Lower lobe of right lung (tissue), 2 donors: Measurements from ENCODE around the gene TMCC2. TPM values are rescaled to one million over a fixed set of nuclear protein-coding genes. Genes with fewer than 3 reads are reported as not detected.
A peak's percentile ranks its signal among the peaks of the same experiment; 100 is the strongest.

Source experiments
- ATAC-seq, 2 donors: fragments of 200-7000 bp; cut with Tn5 transposase; one replicate each; pipeline ENCODE4 v1.9.1; 2020 to 2022; ENCODE audit warnings: mild to moderate bottlenecking in 2 of 2, moderate library complexity in 2 of 2
- DNase-seq: peaks from one replicate; pipeline ENCODE4 v3.0.0-alpha.2; 2020
- H3K27ac ChIP-seq: fragments of 200-600 bp; one replicate; pipeline ENCODE4 v1.8.0; 2022
- H3K27me3 ChIP-seq: fragments of 200-600 bp; one replicate; pipeline ENCODE4 v1.8.0; 2022; ENCODE audit warnings: low read depth
- H3K36me3 ChIP-seq: fragments of 200-600 bp; one replicate; pipeline ENCODE4 v1.8.0; 2022; ENCODE audit warnings: mild to moderate bottlenecking
- H3K4me1 ChIP-seq: fragments of 200-600 bp; one replicate; pipeline ENCODE4 v1.8.0; 2022
- H3K4me3 ChIP-seq: fragments of 200-600 bp; one replicate; pipeline ENCODE4 v1.8.0; 2022; ENCODE audit warnings: mild to moderate bottlenecking
- H3K9me3 ChIP-seq: fragments of 200-600 bp; one replicate; pipeline ENCODE4 v1.8.0; 2022
- CTCF ChIP-seq: fragments of 200-600 bp; IDR thresholded peaks from one replicate; pipeline ENCODE4 v1.8.0; 2022; ENCODE audit warnings: antibody characterized with exemption, mild to moderate bottlenecking
- intact Hi-C: fragments of 100-400 bp; cut with DNase I; formaldehyde crosslinking; loops from one replicate; pipeline ENCODE4 v1.11.0; 2022
- total RNA-seq: library from RNA; stranded (reverse); fragmentation: NEBNext Ultra II Directional; extraction: Animal tissue kit (Norgen Biotek cat#: 25700); gene quantifications from one replicate; pipeline ENCODE4 v1.2.1, GENCODE V29; 2021
- donor health status: DM: no; HTN: yes; CAD: no; lungs with severe emphysema.

Gene TMCC2
- total RNA-seq, 1 donor from 2014 or later, result 3.0 TPM

- TF ChIP-seq CTCF, result no peak
- H3K27me3 ChIP-seq, result no peaks in the 10 kb centered on the region
- no peak for ATAC-seq
- peaks cover 53% of the 10 kb centered on the region for H3K4me1 ChIP-seq
- H3K4me3 ChIP-seq, result no peak overlapping the region
- no peak for DNase-seq
- intact Hi-C loops, result no loop called here
- H3K36me3 ChIP-seq, result no peaks in the 10 kb centered on the region
- H3K9me3 ChIP-seq, result no peaks in the 10 kb centered on the region
- no peak overlapping the region for H3K27ac ChIP-seq
Observed at GRCh38 chr1:205286335-205286950, 58.7 kb downstream of the TMCC2 start.

GRCh38 chr1:205287076-205287475, 59.3 kb downstream of the TMCC2 start:
- intact Hi-C loops, result no loop called here

GRCh38 chr1:205287767-205288559, 60.2 kb downstream of the TMCC2 start:
- H3K27me3 ChIP-seq, result no peaks in the 10 kb centered on the region
- DNase-seq (peak; percentile 85), ATAC-seq (peak; percentile 57 to 80)
- H3K36me3 ChIP-seq, result no peaks in the 10 kb centered on the region
- no peaks in the 10 kb centered on the region for H3K9me3 ChIP-seq
- H3K27ac ChIP-seq, result peak overlapping the region; percentile 60
- no peak overlapping the region for H3K4me3 ChIP-seq
- TF ChIP-seq CTCF, result no peak
- intact Hi-C loops, result no loop called here
- H3K4me1 ChIP-seq, result peaks cover 53% of the 10 kb centered on the region

More at GRCh38 chr1:205287076-205287475, 59.3 kb downstream of the TMCC2 start:
- Histone ChIP-seq H3K36me3 (no peaks in the 10 kb centered on the region), H3K9me3 (no peaks in the 10 kb centered on the region), H3K27me3 (no peaks in the 10 kb centered on the region), H3K27ac (peak overlapping the region; percentile 60), H3K4me3 (no peak overlapping the region), H3K4me1 (peaks cover 53% of the 10 kb centered on the region)
- TF ChIP-seq CTCF, result no peak
- DNase-seq, result no peak
- ATAC-seq, result no peak

- no peak for ATAC-seq
- TF ChIP-seq CTCF, result no peak
- no peak overlapping the region for H3K27ac ChIP-seq
Observed at GRCh38 chr1:205291596-205291995, 63.9 kb downstream of the TMCC2 start.

GRCh38 chr1:205293350-205294074, 65.8 kb downstream of the TMCC2 start:
- no peak for ATAC-seq
- H3K4me1 ChIP-seq, result peaks cover 18% of the 10 kb centered on the region

More at GRCh38 chr1:205291596-205291995, 63.9 kb downstream of the TMCC2 start:
- H3K27me3 ChIP-seq, result no peaks in the 10 kb centered on the region
- H3K36me3 ChIP-seq, result no peaks in the 10 kb centered on the region
- no peaks in the 10 kb centered on the region for H3K9me3 ChIP-seq
- no peak for DNase-seq
- intact Hi-C loops, result no loop called here
- H3K4me1 ChIP-seq, result peaks cover 37% of the 10 kb centered on the region
- no peak overlapping the region for H3K4me3 ChIP-seq

More at GRCh38 chr1:205293350-205294074, 65.8 kb downstream of the TMCC2 start:
- intact Hi-C loops, result no loop called here
- TF ChIP-seq CTCF, result no peak
- Histone ChIP-seq H3K4me3 (no peak overlapping the region), H3K9me3 (no peaks in the 10 kb centered on the region), H3K36me3 (no peaks in the 10 kb centered on the region), H3K27me3 (no peaks in the 10 kb centered on the region), H3K27ac (peak overlapping the region; percentile 32)
- no peak for DNase-seq
